Muscle layer of duodenum (tissue), 2 donors: ENCODE results near the gene CASP5.

ENCODE experiments used
- H3K27ac ChIP-seq: one replicate; pipeline ENCODE4 v1.7.0; 2013; ENCODE audit warnings: mild to moderate bottlenecking, low read length
- H3K27me3 ChIP-seq: one replicate; pipeline ENCODE4 v1.7.0; 2013; ENCODE audit warnings: low read depth, mild to moderate bottlenecking, control low read depth, low read length
- H3K36me3 ChIP-seq, 2 donors: one replicate each; pipeline ENCODE4 v1.7.0; 2013; ENCODE audit warnings: low read length in 2 of 2, control low read depth in 1 of 2, mild to moderate bottlenecking in 1 of 2; ENCODE audit not compliant: insufficient read depth in 2 of 2, control insufficient read depth in 1 of 2
- H3K4me1 ChIP-seq, 2 donors: one replicate each; pipeline ENCODE4 v1.7.0; 2013; ENCODE audit warnings: low read length in 2 of 2, mild to moderate bottlenecking in 2 of 2, control low read depth in 1 of 2, moderate library complexity in 1 of 2; ENCODE audit not compliant: insufficient read depth in 2 of 2, control insufficient read depth in 1 of 2
- H3K4me3 ChIP-seq, 2 donors: one replicate each; pipeline ENCODE4 v1.7.0; 2013; ENCODE audit warnings: low read length in 2 of 2, low read depth in 1 of 2, mild to moderate bottlenecking in 1 of 2
- H3K9me3 ChIP-seq, 2 donors: one replicate each; pipeline ENCODE4 v1.7.0; 2013; ENCODE audit warnings: low read length in 2 of 2, control low read depth in 1 of 2, mild to moderate bottlenecking in 1 of 2; ENCODE audit not compliant: control insufficient read depth in 1 of 2
- donor health status: healthy.

The CASP5 gene

DNA sequence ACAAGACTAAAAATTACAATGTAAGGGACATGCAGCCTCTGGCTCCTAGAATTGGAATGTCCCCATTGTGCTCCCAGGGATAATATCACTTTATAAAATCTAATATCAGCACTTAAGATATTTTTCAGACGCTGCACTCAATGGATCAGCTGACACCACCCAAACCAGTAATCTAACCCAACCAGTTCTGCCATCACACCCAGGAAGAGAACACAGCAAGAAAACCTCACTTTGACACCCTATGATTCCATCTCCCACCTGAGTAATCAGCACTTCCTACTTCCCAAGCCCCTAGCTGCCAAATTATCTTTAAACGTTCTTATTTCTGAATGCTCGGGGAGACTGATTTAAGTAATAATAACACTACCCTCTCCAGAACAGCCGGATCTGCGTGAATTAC, 57.2 kb downstream of the CASP5 start:
- Histone ChIP-seq H3K27me3 (no peaks in the 10 kb centered on the region), H3K9me3 (no peaks in the 10 kb centered on the region), H3K4me3 (peak overlapping the region in 1 of 2 donors; percentile 1), H3K36me3 (no peaks in the 10 kb centered on the region), H3K27ac (no peak overlapping the region), H3K4me1 (peaks cover 0 to 7% of the 10 kb centered on the region in 2 donors)

- Histone ChIP-seq H3K27me3 (no peaks in the 10 kb centered on the region), H3K4me3 (no peak overlapping the region), H3K36me3 (no peaks in the 10 kb centered on the region), H3K4me1 (peaks cover 0 to 7% of the 10 kb centered on the region in 2 donors), H3K9me3 (no peaks in the 10 kb centered on the region), H3K27ac (no peak overlapping the region)
Observed at GRCh38 chr11:104964247-104964646, 58.7 kb downstream of the CASP5 start.

DNA sequence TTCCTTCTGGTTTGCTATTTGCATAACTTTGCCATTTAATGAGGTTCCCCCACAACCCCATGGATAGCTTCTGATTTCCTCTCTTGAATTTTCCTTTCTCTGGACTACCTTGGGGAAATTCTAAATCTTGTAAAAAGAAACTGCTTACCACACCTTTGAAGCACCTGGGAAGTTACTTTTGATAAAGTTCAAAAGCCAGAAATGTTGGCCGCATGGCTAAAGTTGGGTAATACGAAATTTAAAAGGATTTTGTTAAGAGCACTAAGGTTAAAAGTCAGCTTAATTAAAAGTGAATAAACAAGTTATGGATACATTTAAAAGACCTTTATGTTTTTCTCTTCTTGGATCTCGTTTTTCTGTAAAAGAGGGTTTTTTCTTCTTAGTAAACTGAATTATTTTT, 60.1 kb downstream of the CASP5 start:
- Histone ChIP-seq H3K27ac (no peak overlapping the region), H3K9me3 (no peaks in the 10 kb centered on the region)

DNA sequence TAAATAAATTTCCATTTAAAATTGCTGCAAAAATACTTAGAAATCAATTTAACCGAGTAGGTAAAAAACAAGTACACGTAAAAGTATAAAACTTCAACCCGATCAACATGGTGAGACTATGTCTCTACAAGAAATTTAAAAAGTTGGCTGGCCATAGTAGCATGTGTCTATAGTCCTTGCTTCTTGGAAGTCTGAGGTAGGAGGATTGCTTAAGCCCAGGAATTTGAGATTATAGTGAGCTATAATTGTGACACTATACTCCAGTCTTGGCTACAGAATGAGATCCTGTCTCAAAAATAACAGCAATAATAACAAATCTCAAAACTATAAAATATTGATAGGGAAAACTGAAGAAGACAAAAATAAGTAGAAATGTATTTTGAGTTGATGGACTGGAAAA, 65.7 kb downstream of the CASP5 start:
- Histone ChIP-seq H3K27ac (no peak overlapping the region), H3K36me3 (peaks cover 0 to 11% of the 10 kb centered on the region in 2 donors), H3K27me3 (no peaks in the 10 kb centered on the region), H3K4me1 (no peaks in the 10 kb centered on the region), H3K4me3 (no peak overlapping the region), H3K9me3 (no peaks in the 10 kb centered on the region)

More for the DNA sequence above, 60.1 kb downstream of the CASP5 start:
- H3K36me3 ChIP-seq, result no peaks in the 10 kb centered on the region
- no peaks in the 10 kb centered on the region for H3K27me3 ChIP-seq
- no peak overlapping the region for H3K4me3 ChIP-seq
- H3K4me1 ChIP-seq, result peaks cover 0 to 7% of the 10 kb centered on the region in 2 donors

DNA sequence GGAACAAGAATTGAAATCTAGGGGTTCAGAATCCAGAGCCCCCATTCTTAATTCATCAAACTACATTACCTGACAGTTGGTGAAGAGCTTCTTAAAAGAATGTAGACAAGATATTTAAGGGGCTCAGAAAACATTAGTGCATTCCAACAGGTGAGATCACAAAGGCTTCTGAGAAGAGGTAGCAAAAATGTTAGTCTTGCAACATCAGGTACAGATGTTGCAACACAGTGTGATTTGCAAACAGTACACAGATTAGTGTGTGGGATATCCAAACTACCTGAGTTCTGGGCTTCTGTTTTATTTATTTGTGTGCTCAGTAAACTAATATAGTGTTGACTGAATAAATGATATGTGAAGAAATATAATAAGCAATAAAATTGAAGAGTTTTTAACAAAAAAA, 66.4 kb downstream of the CASP5 start:
- peaks cover 5 to 12% of the 10 kb centered on the region in 2 donors for H3K36me3 ChIP-seq
- H3K27ac ChIP-seq, result no peak overlapping the region
- H3K27me3 ChIP-seq, result no peaks in the 10 kb centered on the region

GRCh38 chr11:104946907-104947306, 76.1 kb downstream of the CASP5 start:
- H3K36me3 ChIP-seq, result peaks cover 61 to 62% of the 10 kb centered on the region in 2 donors
- H3K27ac ChIP-seq, result no peak overlapping the region
- no peaks in the 10 kb centered on the region for H3K27me3 ChIP-seq
- H3K4me1 ChIP-seq, result no peaks in the 10 kb centered on the region
- no peak overlapping the region for H3K4me3 ChIP-seq
- H3K9me3 ChIP-seq, result no peaks in the 10 kb centered on the region

More for the DNA sequence above, 66.4 kb downstream of the CASP5 start:
- no peak overlapping the region for H3K4me3 ChIP-seq
- H3K4me1 ChIP-seq, result no peaks in the 10 kb centered on the region
- H3K9me3 ChIP-seq, result no peaks in the 10 kb centered on the region
